Upper lobe of left lung (tissue), 4 donors: ENCODE results near the gene HERC2.

Source experiments
- CTCF ChIP-seq, 6 experiments: fragments of 450-650 bp in 4 of 6; fragments of 200-600 bp in 2 of 6; sonication (generic) in 2 of 6; IDR thresholded peaks; one replicate each; pipeline ENCODE4 v1.5.1; 2016 to 2019; ENCODE audit warnings: antibody characterized with exemption in 6 of 6
- EP300 ChIP-seq, 4 donors: sonication (generic); formaldehyde crosslinking; IDR thresholded peaks; one replicate each; pipeline ENCODE4 v1.5.1; 2017; ENCODE audit warnings: antibody characterized with exemption in 4 of 4, control low read depth in 2 of 4
- POLR2A ChIP-seq, 4 donors: fragments of 450-650 bp; IDR thresholded peaks; one replicate each; pipeline ENCODE4 v1.5.1; 2016 to 2017; ENCODE audit warnings: antibody characterized with exemption in 4 of 4, mild to moderate bottlenecking in 2 of 4

GRCh38 chr15:28113394-28114113 lies 208.4 kb downstream of the HERC2 start:
- no peak for TF ChIP-seq CTCF (IDR thresholded peaks at IDR 0.05)
- no peak for TF ChIP-seq POLR2A (IDR thresholded peaks at IDR 0.05)
- no peak for TF ChIP-seq EP300 (IDR thresholded peaks at IDR 0.05)
